OCI-LY3 (cell line): ENCODE measurements around the gene DUOX2.

Experiments used
- CTCF ChIP-seq: fragments of 200-600, 300-600 bp; sonication (generic); IDR thresholded peaks from 2 replicates; pipeline ENCODE4 v1.5.1; 2014; ENCODE audit warnings: antibody characterized with exemption, low read length, low read depth
- EZH2phosphoT487 ChIP-seq: fragments of 200-600 bp; shearing (Covaris generic); IDR thresholded peaks from 2 replicates; pipeline ENCODE4 v1.6.1; 2018; ENCODE audit warnings: antibody characterized with exemption, mixed run types, low read depth

- no peak for TF ChIP-seq CTCF
- TF ChIP-seq EZH2phosphoT487 = no peak
These were observed 19.6 kb downstream of the DUOX2 start for GRCh38 chr15:45094358-45094730.
